ENCODE results near the gene SOWAHB.

DNA sequence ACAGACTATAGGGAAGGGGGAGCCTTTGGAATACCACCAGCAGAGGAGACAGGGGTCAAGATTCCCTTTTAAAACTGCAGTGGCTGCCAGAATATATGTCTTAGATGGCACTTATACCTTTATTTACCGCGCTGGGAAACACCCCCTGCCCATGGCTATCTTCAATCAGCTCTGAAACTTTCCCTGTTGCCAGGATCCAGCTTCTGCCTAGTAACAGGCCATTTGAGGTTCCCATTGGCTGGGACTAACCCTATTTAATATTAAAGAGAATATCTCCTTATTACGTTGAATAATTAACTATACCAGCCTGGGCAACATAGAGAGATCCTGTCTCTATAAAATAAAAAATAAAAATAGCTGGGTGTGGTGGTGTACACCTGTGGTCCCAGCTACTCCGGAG, 23.8 kb downstream of the SOWAHB start:
- TF ChIP-seq GATA2 (IDR thresholded peaks at IDR 0.05; ENCODE audit: low read depth, low read length) (no peak), GATA3 (IDR thresholded peaks at IDR 0.05; ENCODE audit: low read depth, low read length) (no peak)

Data from SH-SY5Y (cell line).